Measurements from ENCODE around the gene SLC16A12. TPM values are rescaled to one million over a fixed set of nuclear protein-coding genes. Genes with fewer than 3 reads are reported as not detected.

Gene SLC16A12
- total and polyA plus RNA-seq, 12 donors: 0.25 to 2.4 (median 0.53) TPM; not detected in 1

DNA sequence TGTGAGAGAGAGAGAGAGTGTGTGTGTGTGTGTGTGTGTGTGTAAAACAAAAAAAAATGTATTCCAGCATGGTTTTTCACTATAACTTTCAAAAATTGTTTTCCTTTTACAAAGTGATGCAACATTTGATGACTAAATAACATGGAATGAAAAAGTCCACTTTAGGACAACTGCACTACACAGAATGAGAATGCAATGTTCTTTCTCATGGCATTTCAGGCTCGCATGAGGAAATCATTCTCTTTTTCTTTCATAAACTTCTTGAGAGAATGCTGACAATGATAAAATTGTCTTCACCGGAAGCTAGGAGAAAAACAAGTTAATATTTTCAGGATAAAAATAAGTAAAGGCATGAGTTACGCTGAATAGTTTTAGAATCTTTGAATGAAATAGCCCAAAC lies 53.7 kb downstream of the SLC16A12 start:
- H3K9me3 ChIP-seq (replicated peaks in 1 of 3): no peaks in the 10 kb centered on the region
- peaks cover 4 to 18% of the 10 kb centered on the region in 2 donors for H3K4me1 ChIP-seq (replicated peaks in 1 of 2)
- H3K4me3 ChIP-seq: no peak overlapping the region
- H3K27ac ChIP-seq: peak overlapping the region in 3 of 5 donors; percentile 13 to 57 (median 32)
- TF ChIP-seq POLR2A (IDR thresholded peaks at IDR 0.05) (no peak), CTCF (IDR thresholded peaks at IDR 0.05) (no peak)
- no peak for DNase-seq
- H3K36me3 ChIP-seq (replicated peaks in 1 of 2): no peaks in the 10 kb centered on the region
- H3K27me3 ChIP-seq: no peaks in the 10 kb centered on the region
- intact Hi-C loops (cut with DNase I): no loop called here
- WGBS, 4 donors: 38 to 50% (median 44%) methylated on average over 3 of the region's 3 CpGs

DNA sequence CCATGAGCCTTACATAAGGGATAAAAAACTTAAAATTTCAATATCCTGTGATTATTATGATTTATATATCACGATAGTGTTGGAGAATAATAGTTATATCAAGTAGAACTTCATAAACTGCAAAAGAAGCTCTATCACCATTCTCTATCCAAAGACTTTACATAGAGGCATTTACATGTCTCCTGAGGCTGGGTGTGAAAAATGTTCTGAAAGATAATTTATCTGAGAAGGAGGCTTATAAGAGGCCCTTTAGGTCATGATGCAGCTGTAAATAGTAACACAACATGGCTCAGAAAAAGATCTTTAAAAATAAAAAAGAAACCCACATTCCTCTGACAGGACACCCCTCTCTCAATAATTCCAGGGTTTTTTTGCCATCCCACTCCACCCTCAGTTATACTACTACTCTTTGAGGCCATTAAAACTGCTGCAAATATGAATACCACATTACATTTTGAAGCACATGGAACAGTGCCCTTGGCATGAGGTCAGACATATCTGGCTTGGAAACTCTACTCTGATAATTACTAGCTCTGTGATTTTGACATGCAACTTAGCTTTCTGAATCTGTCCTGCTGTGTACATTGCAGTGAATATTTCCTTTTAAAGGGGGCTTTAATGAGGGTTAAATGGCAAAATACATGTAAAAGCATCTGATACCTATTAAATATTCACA lies 55.5 kb downstream of the SLC16A12 start:
- H3K27me3 ChIP-seq: no peaks in the 10 kb centered on the region
- H3K9me3 ChIP-seq (replicated peaks in 1 of 3): no peaks in the 10 kb centered on the region
- H3K4me3 ChIP-seq: no peak overlapping the region
- 76 to 91% (median 79%) methylated on average over 1 of the region's 1 CpG for WGBS, 4 donors
- DNase-seq: peak in 1 of 7 donors; percentile 39
- intact Hi-C loops (cut with DNase I): no loop called here
- H3K36me3 ChIP-seq (replicated peaks in 1 of 2): no peaks in the 10 kb centered on the region
- H3K27ac ChIP-seq: peak overlapping the region in 2 of 5 donors; percentile 4 to 26
- H3K4me1 ChIP-seq (replicated peaks in 1 of 2): peaks cover 4 to 18% of the 10 kb centered on the region in 2 donors
- TF ChIP-seq CTCF (IDR thresholded peaks at IDR 0.05) (no peak), POLR2A (IDR thresholded peaks at IDR 0.05) (no peak)

DNA sequence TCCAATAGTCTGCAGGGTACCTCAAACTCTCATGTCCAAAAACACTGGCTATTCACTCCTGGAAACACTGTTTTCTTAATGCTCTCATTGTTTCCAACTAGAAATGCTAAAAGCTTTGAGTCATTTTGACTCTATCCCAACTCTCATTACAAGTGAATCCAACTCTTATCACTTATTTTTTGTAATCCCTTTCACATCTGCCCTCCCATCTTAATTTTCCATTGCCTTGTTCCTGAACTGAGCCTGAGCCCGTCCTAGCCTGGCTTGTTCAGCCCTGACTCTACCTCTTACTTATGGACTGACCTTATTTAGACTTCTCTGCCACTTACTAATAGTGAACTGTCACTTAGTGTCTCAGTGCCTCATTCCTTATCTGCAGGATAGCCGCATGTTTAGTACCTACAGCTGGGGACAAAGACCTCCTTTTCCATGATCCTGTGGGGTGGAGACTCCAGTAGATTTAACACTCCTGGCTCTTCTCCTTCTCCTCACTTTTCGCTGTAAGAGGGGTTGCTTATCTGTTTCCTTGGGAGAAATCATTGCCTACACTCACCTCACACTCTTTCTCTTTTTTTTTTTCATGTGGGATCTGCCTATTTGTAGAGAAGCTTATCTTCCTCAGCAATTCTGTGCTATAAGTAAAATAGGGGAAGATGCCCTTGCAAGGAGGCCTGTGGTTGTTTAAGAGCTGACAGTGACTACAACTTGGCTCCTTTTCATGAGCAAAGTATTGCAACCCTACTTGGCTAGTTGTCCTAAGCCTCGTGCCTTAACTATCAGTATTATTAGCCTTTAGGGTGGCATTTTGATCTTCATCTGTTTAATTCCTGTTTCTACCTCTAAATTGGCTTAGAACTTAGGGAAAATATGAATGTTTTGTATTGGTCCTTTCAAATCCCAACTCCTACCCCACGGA lies 56.4 kb downstream of the SLC16A12 start:
- no peak for TF ChIP-seq CTCF (IDR thresholded peaks at IDR 0.05)
- TF ChIP-seq POLR2A (IDR thresholded peaks at IDR 0.05): no peak
- no peaks in the 10 kb centered on the region for H3K36me3 ChIP-seq (replicated peaks in 1 of 2)
- no peaks in the 10 kb centered on the region for H3K27me3 ChIP-seq
- peak in 1 of 7 donors; percentile 10 for DNase-seq
- no peak overlapping the region for H3K4me3 ChIP-seq
- H3K9me3 ChIP-seq (replicated peaks in 1 of 3): no peaks in the 10 kb centered on the region
- 73 to 82% (median 76%) methylated on average over 5 of the region's 5 CpGs for WGBS, 4 donors
- intact Hi-C loops (cut with DNase I): no loop called here
- H3K27ac ChIP-seq: peak overlapping the region in 2 of 5 donors; percentile 22 to 67
- H3K4me1 ChIP-seq (replicated peaks in 1 of 2): peaks cover 4 to 18% of the 10 kb centered on the region in 2 donors

DNA sequence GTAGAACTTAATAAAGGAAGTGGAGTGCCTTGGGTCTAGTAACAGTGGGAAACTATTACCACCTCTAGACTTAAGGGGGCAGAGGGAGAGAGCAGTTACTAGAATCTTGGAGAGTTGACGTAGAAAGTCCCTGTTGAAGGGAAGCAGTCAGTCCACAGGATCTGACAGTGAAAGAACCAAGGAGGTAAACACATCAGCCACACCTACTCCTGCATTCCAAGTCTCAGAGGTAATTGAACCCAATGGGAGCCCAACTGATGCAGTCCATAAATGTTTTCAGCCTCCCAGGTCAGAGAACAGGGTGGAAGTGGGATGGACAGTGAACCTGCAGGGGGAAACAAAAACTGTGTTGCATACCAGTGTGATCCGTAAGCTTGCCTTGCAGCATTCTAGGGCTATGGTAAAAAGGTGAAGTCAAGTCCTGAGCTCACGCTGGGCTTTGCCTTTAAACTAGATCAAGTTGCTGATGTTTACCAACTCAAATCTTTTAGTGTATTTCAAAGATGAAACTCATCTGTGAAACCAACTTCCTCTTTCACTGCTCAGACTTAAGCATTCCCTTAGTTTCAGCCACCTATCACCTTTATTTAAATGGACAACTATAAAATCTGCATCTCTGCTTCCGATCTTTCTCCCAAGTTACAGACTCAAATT lies 57.2 kb downstream of the SLC16A12 start:
- TF ChIP-seq POLR2A (IDR thresholded peaks at IDR 0.05) (no peak), CTCF (IDR thresholded peaks at IDR 0.05) (no peak)
- H3K9me3 ChIP-seq (replicated peaks in 1 of 3): no peaks in the 10 kb centered on the region
- intact Hi-C loops (cut with DNase I): no loop called here
- peaks cover 4 to 18% of the 10 kb centered on the region in 2 donors for H3K4me1 ChIP-seq (replicated peaks in 1 of 2)
- no peaks in the 10 kb centered on the region for H3K36me3 ChIP-seq (replicated peaks in 1 of 2)
- H3K27ac ChIP-seq: peak overlapping the region in 1 of 5 donors; percentile 67
- WGBS, 4 donors: 86 to 91% (median 87%) methylated on average over 4 of the region's 4 CpGs
- no peak for DNase-seq
- H3K4me3 ChIP-seq: no peak overlapping the region
- H3K27me3 ChIP-seq: no peaks in the 10 kb centered on the region
